ENCODE data around the gene PIGR.
"Not testable (repeated sequence)": the region's sequence is repeated elsewhere in the genome, so short reads cannot be mapped to it uniquely, and the experiment has no call there.

Gene PIGR

GRCh38 chr1:206931709-206932108 lies 14.6 kb downstream of the PIGR start:
- no peak for FAIRE-seq

DNA sequence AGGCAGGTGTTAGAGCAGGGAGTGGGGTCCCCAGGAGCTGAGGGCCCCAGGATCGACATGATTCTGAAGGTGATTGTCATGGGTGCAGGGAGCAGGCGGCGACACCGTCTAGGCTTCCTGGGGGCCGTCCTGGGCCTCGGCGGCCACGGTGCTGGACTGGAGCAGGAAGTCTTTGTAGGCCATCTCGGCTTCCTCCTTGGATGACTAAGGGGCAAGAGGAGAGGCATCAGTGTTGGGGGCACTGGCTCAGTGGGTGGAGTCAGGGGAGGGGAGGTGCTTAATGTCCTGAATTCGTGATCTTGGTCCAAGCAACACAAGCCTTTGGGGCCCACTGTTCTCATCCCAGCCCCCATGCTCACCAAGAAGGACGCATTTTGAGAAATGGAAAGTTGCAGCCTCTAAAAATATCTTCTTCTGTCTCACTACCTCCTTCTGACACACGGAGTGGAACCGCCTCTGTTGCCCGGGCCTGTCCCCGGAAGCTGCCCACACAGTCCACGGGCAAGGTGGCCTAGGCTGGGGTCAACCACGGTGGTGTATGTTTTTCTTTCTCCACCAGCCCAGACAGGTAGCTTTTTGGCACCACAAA lies 16.0 kb downstream of the PIGR start:
- no peak for FAIRE-seq

GRCh38 chr1:206929524-206929923 lies 16.7 kb downstream of the PIGR start:
- FAIRE-seq = no peak

DNA sequence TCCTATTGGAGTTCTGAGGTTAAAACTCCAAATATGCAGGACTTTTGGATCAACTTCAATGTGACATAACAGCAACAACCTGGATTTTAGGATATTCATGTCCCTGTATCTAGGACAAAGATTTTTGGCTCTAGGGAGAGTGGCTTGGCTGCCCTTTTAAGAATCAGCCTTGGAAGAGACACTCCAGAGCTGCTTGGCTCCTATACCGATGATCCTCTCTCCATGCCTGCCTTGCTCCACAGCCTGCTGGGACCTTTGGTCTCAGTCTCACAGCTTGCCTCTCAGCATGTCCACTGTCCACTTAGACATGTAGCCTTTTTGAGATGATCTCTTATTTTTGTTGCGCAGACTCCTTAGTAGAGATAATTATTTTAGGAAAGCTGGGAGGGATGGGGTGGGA lies 20.0 kb downstream of the PIGR start:
- no peak for FAIRE-seq

- FAIRE-seq = no peak
Observed at GRCh38 chr1:206925106-206925736, 21.0 kb downstream of the PIGR start.

GRCh38 chr1:206924592-206925105 lies 21.6 kb downstream of the PIGR start:
- no peak for FAIRE-seq

GRCh38 chr1:206923961-206924557 lies 22.2 kb downstream of the PIGR start:
- not testable (repeated sequence) for FAIRE-seq

- FAIRE-seq = no peak
Observed at GRCh38 chr1:206923009-206923960, 23.0 kb downstream of the PIGR start.

GRCh38 chr1:206922524-206922923 lies 23.7 kb downstream of the PIGR start:
- no peak for FAIRE-seq

DNA sequence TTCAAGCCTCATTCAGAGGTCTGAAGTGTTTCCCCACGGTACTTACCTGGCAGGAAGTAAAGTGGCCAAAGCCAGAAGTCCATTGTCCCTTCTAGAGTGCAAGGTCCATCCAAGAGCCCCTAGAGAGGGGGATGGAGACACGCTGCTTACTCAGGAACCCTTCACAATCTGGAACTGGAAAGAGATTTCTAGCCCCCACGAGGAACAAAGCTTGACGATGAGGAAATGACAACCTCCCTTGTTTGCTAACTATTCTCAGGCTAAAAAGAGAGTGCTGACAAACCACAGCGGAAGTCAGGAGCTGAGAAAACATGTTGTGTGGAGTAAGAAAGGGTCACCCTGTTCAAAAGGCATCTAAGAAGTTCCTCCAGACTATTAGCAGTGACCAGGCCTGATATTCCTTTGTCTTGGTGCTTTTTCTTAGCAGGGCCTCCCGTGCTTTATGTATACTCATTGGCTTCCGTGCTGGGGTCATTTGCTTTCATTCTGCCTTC lies 24.4 kb downstream of the PIGR start, which contains the start of gene FCMR:
TSS of gene FCMR (minus strand) at position 170 of the 494 bp plus-strand sequence. CDS start at position 83, 87 bp downstream.
- no peak for FAIRE-seq

GRCh38 chr1:206918076-206918475 lies 28.2 kb downstream of the PIGR start:
- FAIRE-seq = no peak

DNA sequence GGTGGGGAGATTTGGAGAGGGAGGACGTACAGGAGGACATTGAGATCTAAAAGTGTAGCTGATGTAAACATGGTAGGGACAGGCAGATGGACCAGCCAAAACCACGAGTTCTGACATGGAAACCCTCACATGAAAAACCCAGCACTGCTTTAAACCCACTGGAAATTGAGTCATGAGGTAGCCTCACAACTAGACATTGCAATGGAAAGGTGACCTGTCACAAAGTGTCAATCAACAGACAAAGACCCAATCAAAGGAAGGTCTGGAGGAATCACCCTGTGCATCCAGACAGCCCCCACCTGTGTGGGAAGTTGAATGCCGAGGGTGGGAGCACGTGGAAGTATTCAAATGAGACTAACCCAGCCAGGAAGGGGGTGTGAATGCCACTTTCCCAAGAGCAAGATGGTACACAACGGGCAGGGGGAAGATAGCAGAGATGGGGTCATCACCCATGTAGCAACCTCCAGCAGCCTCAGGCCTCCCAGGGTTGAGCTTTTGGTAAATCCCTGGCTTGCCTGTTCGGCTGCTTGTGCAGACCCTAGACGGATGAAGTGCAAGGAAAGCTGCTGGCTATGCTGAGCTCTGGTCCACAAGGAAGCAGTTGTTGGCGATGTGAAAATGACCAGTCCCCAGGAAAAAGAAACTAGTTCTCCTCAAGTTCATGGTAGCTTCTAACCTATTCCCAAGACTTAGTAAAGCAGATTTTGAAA lies 30.1 kb downstream of the PIGR start:
- FAIRE-seq = no peak

DNA sequence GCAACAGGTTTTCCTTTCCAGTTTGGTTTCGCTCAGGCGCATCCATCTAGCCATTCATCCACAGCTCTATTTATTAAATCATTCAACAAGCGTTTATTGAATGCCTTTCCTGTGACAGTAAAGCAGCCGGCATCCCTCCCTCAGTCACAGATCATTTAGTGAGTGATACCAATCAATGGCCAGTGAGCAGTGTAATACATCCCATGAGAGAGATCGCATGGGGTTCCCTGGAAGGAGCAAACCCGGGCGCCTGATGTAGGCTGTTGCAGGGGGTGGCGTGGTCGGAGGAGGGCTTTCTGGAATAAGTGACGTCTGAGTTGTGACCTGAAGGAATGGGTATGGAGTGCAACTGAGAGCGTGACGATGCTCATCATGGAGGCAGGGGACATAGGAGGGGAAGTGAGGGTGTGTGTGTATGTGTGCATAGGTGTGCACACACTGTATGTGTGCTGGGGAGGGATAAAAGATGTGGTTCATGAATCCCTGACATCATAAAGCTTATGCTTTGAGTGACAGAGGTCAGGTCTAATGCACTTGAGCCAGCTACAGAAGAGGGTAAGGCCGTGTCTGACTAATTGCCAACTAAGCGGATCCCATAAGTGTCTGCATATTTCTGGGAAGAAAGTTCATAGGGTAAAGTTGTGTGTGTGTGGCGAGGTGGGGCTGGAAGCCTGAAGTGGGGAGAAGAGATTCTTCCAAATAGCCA lies 31.1 kb downstream of the PIGR start:
- no peak for FAIRE-seq

DNA sequence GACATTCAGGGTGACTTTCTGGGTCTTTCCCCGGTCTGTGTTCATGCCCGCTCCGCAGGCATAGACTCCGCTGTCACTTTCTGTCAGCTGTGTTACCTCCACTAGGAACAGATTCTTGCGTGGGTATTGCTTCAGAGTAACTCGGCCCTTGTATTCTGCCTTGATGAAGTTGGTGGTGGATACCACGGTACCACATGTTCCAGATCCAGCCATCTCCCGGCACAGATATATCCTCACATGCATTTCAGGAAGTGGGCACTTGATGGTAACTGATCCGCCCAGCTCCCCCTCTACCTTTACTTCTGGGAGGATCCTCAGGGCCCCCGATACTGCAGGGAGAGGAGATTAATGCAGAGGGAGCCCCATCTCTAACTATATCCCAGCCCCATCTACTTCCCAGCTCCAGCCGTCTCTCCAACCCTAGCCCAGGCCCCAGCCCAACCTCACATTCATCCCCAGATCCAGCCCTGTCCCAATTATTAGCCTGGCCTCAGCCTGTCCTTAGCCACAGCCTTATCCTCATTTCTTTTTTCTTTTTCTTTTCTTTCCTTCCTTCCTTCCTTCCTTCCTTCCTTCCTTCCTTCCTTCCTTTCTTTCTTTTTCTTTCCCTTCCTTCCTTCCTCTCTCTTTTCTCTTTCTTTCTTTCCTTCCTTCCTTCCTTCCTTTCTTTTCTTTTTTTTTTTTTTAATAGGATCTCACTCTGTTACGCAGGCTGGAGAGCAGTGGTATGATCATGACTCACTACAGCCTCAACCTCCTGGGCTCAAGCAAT lies 32.3 kb downstream of the PIGR start:
- FAIRE-seq = no peak

GRCh38 chr1:206912445-206913095 lies 33.7 kb downstream of the PIGR start:
- peak; percentile 69 for FAIRE-seq

GRCh38 chr1:206911064-206911663 lies 35.1 kb downstream of the PIGR start:
- FAIRE-seq = peak; percentile 47

DNA sequence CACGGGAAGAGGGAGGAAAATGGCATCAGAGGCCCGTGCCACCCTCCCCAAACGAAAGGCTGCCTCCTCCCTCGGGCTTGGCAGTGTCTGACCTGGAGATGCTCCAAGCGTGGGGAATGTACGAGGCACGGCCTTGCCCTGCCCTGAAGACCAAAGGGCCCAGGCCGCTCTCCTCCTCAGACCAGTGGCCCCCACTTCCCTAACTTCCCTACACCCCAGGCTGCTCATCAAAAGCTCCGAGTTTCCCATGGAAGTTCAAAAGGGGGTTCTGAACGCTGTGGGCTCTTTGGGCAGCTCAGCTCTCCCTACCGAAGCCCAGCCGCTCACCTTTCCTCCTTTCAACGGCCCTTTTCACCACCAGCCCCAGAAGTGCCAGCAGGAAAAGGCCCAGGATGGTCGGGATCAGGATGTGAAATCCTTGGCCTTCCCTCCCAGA lies 36.4 kb downstream of the PIGR start:
- FAIRE-seq = no peak

GRCh38 chr1:206909161-206909882 lies 36.9 kb downstream of the PIGR start:
- no peak for FAIRE-seq

GRCh38 chr1:206908038-206908437 lies 38.2 kb downstream of the PIGR start:
- FAIRE-seq = no peak

Data from islet of Langerhans (tissue), 1 donor.